A673 (cell line): ENCODE data around the gene ADGRG7. TPM values are rescaled to one million over a fixed set of nuclear protein-coding genes. Genes with fewer than 3 reads are reported as not detected.

ENCODE experiments used
- BruUV-seq: library from RNA; stranded (reverse); fragments of 400-500 nt; replicated peaks from 2 replicates; lab custom pipeline; 2021; lab: Mats Ljungman, UMichigan
- CTCF ChIA-PET: fragments of 300-600 bp; sonication (Branson Sonifier 250); formaldehyde crosslinking; loops from one replicate; lab custom pipeline; 2022; ENCODE audit warnings: antibody characterized with exemption; lab: Charles Lee
- POLR2A ChIA-PET: fragments of 300-600 bp; sonication (Branson Sonifier 250); formaldehyde crosslinking; loops from one replicate; lab custom pipeline; 2022; ENCODE audit warnings: antibody characterized with exemption; ENCODE audit not compliant: low non-redundant PET; lab: Charles Lee
- DNase-seq: peaks from one replicate; pipeline ENCODE4 v3.0.0-alpha.2; 2015; ENCODE audit warnings: low spot score
- H3K27ac ChIP-seq: fragments of 200-600 bp; sonication (generic); 2 replicates; pipeline ENCODE4 v1.5.1; 2016; ENCODE audit warnings: mixed run types, low read depth, mild to moderate bottlenecking, mixed read lengths, antibody characterized with exemption, low read length; ENCODE audit not compliant: poor library complexity, severe bottlenecking
- H3K27me3 ChIP-seq: fragments of 200-600 bp; sonication (generic); replicated peaks from 2 replicates; pipeline ENCODE4 v1.6.1; 2017; ENCODE audit warnings: mixed run types, low read depth, mild to moderate bottlenecking, mixed read lengths, antibody characterized with exemption, low read length; ENCODE audit not compliant: insufficient read depth, poor library complexity
- H3K36me3 ChIP-seq: fragments of 200-600 bp; sonication (generic); 2 replicates; pipeline ENCODE4 v1.6.1; 2016; ENCODE audit warnings: mixed run types, mild to moderate bottlenecking, mixed read lengths, antibody characterized with exemption, low read length; ENCODE audit not compliant: insufficient read depth, poor library complexity, severe bottlenecking
- H3K4me1 ChIP-seq: fragments of 200-600 bp; sonication (generic); 2 replicates; pipeline ENCODE4 v1.6.1; 2017; ENCODE audit warnings: mixed run types, mild to moderate bottlenecking, mixed read lengths, antibody characterized with exemption, low read length; ENCODE audit not compliant: insufficient read depth, poor library complexity, severe bottlenecking
- H3K4me3 ChIP-seq: fragments of 200-600 bp; sonication (generic); 2 replicates; pipeline ENCODE4 v1.5.1; 2016; ENCODE audit warnings: low read depth, mixed run types, mild to moderate bottlenecking, mixed read lengths, low read length; ENCODE audit not compliant: poor library complexity, severe bottlenecking
- H3K9me3 ChIP-seq: fragments of 200-600 bp; sonication (generic); 2 replicates; pipeline ENCODE4 v1.6.1; 2016; ENCODE audit warnings: mixed run types, low read depth, mild to moderate bottlenecking, mixed read lengths, antibody characterized with exemption, low read length; ENCODE audit not compliant: poor library complexity, severe bottlenecking
- CTCF ChIP-seq: fragments of 300-800, 200-600 bp; sonication (generic); conservative IDR thresholded peaks from 2 replicates; pipeline ENCODE4 v1.5.1; 2017; ENCODE audit warnings: low read depth, mild to moderate bottlenecking, antibody characterized with exemption, low read length, moderate library complexity, mixed read lengths
- EZH2 ChIP-seq: fragments of 200-600 bp; sonication (generic); IDR thresholded peaks from 2 replicates; pipeline ENCODE4 v1.6.1; 2017; ENCODE audit warnings: borderline replicate concordance, low read depth, mild to moderate bottlenecking, mixed read lengths, antibody characterized with exemption, low read length; ENCODE audit not compliant: poor library complexity, severe bottlenecking
- intact Hi-C: fragments of 100-400 bp; cut with micrococcal nuclease; formaldehyde crosslinking; loops from one replicate; pipeline ENCODE4 v1.10.0; 2022; ENCODE audit not compliant: unreplicated experiment
- total RNA-seq: library from RNA; stranded (reverse); gene quantifications from 2 replicates; pipeline ENCODE4 v1.2.3, GENCODE V29; 2021

The ADGRG7 gene
- total RNA-seq, 1 experiment from 2014 or later: 2.4 TPM

DNA sequence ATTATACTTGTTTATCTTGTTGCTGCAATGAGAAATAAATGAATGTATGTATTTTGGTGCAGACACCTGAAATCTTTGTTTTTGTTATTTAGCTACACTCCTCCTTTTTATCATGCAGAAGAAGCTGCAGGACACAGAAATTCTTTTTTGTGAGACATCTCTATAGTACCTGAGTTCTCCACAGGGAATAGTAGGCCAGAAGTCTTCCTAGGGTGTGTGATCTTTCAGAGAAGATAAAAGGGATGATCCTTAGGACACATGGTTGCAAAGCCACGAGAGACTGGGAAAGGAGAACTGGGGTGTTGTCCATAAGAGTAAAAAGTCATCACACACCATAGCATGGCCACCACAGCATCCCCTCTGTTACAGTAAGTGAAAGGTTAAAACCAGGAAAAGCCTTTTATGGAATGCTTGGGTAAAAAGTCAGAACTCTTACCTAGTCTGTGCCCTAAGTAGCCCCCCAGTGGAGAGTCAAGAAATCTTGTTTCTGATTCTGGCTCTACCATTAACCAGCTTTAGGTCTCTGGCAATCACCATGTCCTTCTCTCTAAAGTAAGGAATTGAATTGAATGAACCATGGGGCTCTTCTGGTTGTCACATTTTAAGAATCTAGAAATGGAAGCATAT lies 31.9 kb upstream of the ADGRG7 start:
- intact Hi-C loops: no loop called here
- ChIA-PET POLR2A (no interaction called here), CTCF (no interaction called here)
- no TSS peak for BruUV-seq
- Histone ChIP-seq H3K36me3 (no peaks in the 10 kb centered on the region), H3K4me1 (no peaks in the 10 kb centered on the region), H3K27ac (no peak overlapping the region), H3K27me3 (no peaks in the 10 kb centered on the region), H3K4me3 (no peak overlapping the region), H3K9me3 (no peaks in the 10 kb centered on the region)
- DNase-seq: no peak
- no peak for TF ChIP-seq EZH2
- no peak for TF ChIP-seq CTCF

DNA sequence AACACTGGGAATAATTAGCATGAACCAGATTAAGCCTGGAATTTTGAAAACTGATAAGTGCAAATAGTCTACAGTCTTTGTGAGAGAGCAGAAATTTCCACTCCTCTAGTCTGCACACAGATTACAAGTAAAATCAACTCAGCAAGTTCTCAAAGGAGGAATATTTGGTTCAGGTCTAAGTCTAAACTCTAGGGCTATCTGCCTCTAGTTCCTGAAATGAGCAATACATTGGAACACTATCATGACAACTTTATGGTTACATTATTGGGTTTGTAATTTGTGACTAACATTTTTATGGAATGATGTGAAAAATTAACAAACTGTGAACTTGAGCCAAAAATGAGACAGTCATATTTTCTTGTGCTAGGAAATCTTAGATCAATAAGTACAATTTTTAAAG lies 30.8 kb upstream of the ADGRG7 start:
- no peak for DNase-seq
- no TSS peak for BruUV-seq
- Histone ChIP-seq H3K27ac (no peak overlapping the region), H3K9me3 (no peaks in the 10 kb centered on the region), H3K4me3 (no peak overlapping the region), H3K27me3 (no peaks in the 10 kb centered on the region), H3K4me1 (no peaks in the 10 kb centered on the region), H3K36me3 (no peaks in the 10 kb centered on the region)
- TF ChIP-seq CTCF (no peak), EZH2 (no peak)
- ChIA-PET CTCF (no interaction called here), POLR2A (no interaction called here)
- intact Hi-C loops: no loop called here

DNA sequence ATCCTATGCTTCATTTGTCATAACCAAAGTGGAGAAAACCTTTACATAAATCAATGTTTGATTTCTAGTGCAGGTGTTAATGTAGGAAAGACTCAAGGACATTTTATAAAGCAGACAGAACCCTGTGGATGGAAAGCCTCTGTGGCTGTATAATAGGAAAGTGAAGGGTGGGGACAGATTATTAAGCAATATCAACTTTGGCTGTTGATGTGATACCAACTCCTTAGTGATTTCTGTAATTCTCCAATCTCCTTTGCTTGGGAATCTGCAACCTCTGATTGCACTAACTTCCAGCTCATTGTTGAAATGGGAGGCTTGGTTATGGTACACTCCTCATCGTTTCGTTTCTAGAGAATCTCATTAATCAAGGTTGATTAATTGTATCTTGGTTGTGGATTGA lies 29.3 kb upstream of the ADGRG7 start:
- POLR2A ChIA-PET: no interaction called here
- Histone ChIP-seq H3K4me1 (no peaks in the 10 kb centered on the region), H3K4me3 (no peak overlapping the region), H3K27me3 (no peaks in the 10 kb centered on the region), H3K27ac (no peak overlapping the region), H3K9me3 (peaks cover 4% of the 10 kb centered on the region), H3K36me3 (no peaks in the 10 kb centered on the region)
- BruUV-seq: no TSS peak
- CTCF ChIA-PET: no interaction called here
- DNase-seq: no peak
- intact Hi-C loops: no loop called here
- TF ChIP-seq CTCF (no peak), EZH2 (no peak)
